Neural crest cell (in vitro differentiated cells): Measurements from ENCODE around the gene INSYN1. TPM values are rescaled to one million over a fixed set of nuclear protein-coding genes. Genes with fewer than 3 reads are reported as not detected.
A peak's percentile ranks its signal among the peaks of the same experiment; 100 is the strongest.
"Not testable (repeated sequence)": the region's sequence is repeated elsewhere in the genome, so short reads cannot be mapped to it uniquely, and the experiment has no call there.

ENCODE experiments used
- DNase-seq: peaks from one replicate; pipeline ENCODE4 v3.0.0; 2021; ENCODE audit warnings: low read depth, mixed read lengths, low spot score
- H3K27ac Mint-ChIP-seq: one replicate; pipeline ENCODE4 v1.8.0; 2021; ENCODE audit warnings: mild to moderate bottlenecking, mixed read lengths; ENCODE audit not compliant: unreplicated experiment
- H3K27me3 Mint-ChIP-seq: 2 replicates; pipeline ENCODE4 v1.8.0; 2021; ENCODE audit warnings: low read depth, mild to moderate bottlenecking, mixed read lengths
- H3K36me3 Mint-ChIP-seq: 2 replicates; pipeline ENCODE4 v1.8.0; 2021; ENCODE audit warnings: low read depth, mild to moderate bottlenecking, mixed read lengths
- H3K4me1 Mint-ChIP-seq: 2 replicates; pipeline ENCODE4 v1.8.0; 2021; ENCODE audit warnings: mixed read lengths
- H3K4me3 Mint-ChIP-seq: one replicate; pipeline ENCODE4 v1.8.0; 2021; ENCODE audit warnings: mild to moderate bottlenecking, mixed read lengths
- H3K9me3 Mint-ChIP-seq: 2 replicates; pipeline ENCODE4 v1.8.0; 2021; ENCODE audit warnings: mixed read lengths
- total RNA-seq: library from RNA; stranded (reverse); gene quantifications from 2 replicates; pipeline ENCODE4 v1.2.1, GENCODE V29; 2021
- TF ChIP-seq, protein P1 (sequence below): fragments of 200-600 bp; sonication (generic); conservative IDR thresholded peaks from 2 replicates; pipeline ENCODE4 v1.5.0; 2021; ENCODE audit warnings: antibody characterized with exemption, mild to moderate bottlenecking

The INSYN1 gene
- total RNA-seq, 1 donor from 2014 or later = 9.5 TPM

DNA sequence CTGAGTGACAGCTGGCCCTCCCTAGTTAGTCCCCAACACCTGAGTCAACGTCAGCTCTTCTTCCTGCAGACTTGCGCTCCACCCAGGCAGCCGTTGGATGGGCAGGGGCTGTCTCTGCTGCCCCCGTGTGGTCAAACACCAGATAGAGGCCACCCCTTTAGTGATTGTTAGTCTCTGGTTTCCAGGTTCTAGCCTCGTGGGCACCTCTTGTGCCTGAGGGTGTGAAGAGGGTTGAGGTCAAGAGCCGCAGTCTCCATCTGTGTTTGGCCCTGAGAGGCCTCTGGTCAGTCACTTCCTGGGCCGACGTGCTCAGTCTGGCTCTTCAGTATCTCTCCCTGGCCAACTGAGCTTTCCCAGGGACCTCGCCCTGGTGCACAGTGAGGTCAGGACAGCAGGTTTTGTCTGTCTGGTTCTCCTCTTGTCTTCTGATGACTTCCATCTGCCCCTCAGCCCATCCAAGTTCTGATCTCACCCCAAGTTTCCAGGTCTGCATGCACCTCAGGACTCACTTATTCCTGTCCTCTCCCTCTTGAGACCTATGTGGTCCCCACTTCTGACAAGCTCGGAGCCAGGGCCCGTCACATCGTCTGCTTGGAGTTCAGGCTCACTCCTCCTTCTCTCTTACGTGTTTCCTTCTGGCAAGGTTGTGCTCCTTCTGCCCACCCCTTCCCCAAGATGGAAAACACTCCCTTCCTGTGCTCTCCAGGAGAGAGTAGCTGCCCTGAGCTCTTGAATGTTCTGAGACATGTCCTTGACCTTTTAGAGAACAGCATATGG, 48.1 kb downstream of the INSYN1 start:
- peak; percentile 63 for DNase-seq
- TF ChIP-seq, protein P1, sequence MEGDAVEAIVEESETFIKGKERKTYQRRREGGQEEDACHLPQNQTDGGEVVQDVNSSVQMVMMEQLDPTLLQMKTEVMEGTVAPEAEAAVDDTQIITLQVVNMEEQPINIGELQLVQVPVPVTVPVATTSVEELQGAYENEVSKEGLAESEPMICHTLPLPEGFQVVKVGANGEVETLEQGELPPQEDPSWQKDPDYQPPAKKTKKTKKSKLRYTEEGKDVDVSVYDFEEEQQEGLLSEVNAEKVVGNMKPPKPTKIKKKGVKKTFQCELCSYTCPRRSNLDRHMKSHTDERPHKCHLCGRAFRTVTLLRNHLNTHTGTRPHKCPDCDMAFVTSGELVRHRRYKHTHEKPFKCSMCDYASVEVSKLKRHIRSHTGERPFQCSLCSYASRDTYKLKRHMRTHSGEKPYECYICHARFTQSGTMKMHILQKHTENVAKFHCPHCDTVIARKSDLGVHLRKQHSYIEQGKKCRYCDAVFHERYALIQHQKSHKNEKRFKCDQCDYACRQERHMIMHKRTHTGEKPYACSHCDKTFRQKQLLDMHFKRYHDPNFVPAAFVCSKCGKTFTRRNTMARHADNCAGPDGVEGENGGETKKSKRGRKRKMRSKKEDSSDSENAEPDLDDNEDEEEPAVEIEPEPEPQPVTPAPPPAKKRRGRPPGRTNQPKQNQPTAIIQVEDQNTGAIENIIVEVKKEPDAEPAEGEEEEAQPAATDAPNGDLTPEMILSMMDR = peak; percentile 86
- H3K27me3 Mint-ChIP-seq = no peaks in the 10 kb centered on the region
- H3K9me3 Mint-ChIP-seq = no peaks in the 10 kb centered on the region
- peak overlapping the region; percentile 11 for H3K27ac Mint-ChIP-seq
- H3K36me3 Mint-ChIP-seq = peaks cover 15% of the 10 kb centered on the region
- no peak overlapping the region for H3K4me3 Mint-ChIP-seq
- H3K4me1 Mint-ChIP-seq = peaks cover 9% of the 10 kb centered on the region

DNA sequence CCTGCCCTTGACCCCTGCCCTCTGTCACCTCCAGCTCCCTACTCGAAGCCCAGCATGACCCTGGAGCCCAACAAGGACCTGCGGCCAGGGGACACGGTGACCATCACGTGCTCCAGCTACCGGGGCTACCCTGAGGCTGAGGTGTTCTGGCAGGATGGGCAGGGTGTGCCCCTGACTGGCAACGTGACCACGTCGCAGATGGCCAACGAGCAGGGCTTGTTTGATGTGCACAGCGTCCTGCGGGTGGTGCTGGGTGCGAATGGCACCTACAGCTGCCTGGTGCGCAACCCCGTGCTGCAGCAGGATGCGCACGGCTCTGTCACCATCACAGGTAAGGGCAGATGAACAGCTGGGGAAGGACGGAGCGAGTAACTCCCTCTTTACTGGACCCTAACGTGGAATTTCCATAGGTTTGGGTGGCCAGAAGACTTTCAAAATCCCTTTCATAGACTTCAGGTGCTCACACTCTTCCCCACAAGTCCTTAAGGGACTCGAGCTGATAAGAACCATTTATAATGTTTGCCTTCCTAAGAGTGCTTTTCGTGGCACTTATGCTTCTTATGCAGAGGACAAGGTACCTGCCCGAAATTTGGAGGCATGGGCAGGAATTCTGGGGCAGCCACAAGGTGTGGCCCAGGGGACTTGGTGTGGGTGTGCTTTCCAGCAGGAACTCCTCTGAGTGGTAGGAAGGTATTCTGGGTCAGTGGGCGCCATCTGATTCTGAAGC, 48.8 kb downstream of the INSYN1 start:
- H3K27me3 Mint-ChIP-seq, H3K27ac Mint-ChIP-seq, H3K4me3 Mint-ChIP-seq, DNase-seq, H3K9me3 Mint-ChIP-seq: not testable (repeated sequence)
- H3K4me1 Mint-ChIP-seq = peaks cover 10% of the 10 kb centered on the region
- H3K36me3 Mint-ChIP-seq = peaks cover 15% of the 10 kb centered on the region

DNA sequence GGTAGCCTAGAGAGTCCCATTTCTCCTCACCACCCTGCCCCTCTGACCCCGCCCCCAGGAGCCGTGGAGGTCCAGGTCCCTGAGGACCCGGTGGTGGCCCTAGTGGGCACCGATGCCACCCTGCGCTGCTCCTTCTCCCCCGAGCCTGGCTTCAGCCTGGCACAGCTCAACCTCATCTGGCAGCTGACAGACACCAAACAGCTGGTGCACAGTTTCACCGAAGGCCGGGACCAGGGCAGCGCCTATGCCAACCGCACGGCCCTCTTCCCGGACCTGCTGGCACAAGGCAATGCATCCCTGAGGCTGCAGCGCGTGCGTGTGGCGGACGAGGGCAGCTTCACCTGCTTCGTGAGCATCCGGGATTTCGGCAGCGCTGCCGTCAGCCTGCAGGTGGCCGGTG, 49.5 kb downstream of the INSYN1 start:
- not testable (repeated sequence) for DNase-seq, H3K4me3 Mint-ChIP-seq, H3K9me3 Mint-ChIP-seq, H3K27me3 Mint-ChIP-seq, H3K27ac Mint-ChIP-seq
- Mint-ChIP-seq H3K36me3 (peaks cover 11% of the 10 kb centered on the region), H3K4me1 (peaks cover 10% of the 10 kb centered on the region)

DNA sequence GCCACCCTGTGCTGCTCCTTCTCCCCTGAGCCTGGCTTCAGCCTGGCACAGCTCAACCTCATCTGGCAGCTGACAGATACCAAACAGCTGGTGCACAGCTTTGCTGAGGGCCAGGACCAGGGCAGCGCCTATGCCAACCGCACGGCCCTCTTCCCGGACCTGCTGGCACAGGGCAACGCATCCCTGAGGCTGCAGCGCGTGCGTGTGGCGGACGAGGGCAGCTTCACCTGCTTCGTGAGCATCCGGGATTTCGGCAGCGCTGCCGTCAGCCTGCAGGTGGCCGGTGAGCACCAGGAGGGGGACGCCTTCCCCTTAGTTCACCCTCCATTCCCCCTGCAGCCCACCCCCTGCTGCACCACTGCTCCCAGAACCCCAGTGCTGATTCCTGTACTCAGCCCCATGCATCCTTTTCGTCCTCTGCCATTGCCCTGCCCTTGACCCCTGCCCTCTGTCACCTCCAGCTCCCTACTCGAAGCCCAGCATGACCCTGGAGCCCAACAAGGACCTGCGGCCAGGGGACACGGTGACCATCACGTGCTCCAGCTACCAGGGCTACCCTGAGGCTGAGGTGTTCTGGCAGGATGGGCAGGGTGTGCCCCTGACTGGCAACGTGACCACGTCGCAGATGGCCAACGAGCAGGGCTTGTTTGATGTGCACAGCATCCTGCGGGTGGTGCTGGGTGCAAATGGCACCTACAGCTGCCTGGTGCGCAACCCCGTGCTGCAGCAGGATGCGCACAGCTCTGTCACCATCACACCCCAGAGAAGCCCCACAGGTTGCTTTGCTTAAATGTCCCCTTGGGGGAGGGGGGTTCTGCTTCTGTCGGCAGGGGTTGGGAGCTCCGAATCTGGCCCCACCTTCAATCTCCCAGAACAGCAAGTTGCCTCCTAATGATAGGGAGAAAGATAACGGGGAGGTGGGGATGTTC, 50.6 kb downstream of the INSYN1 start:
- DNase-seq, H3K36me3 Mint-ChIP-seq, H3K4me3 Mint-ChIP-seq, H3K27ac Mint-ChIP-seq, H3K27me3 Mint-ChIP-seq, H3K9me3 Mint-ChIP-seq: not testable (repeated sequence)
- TF ChIP-seq, protein P1 = peak; percentile 18
- peaks cover 14% of the 10 kb centered on the region for H3K4me1 Mint-ChIP-seq

DNA sequence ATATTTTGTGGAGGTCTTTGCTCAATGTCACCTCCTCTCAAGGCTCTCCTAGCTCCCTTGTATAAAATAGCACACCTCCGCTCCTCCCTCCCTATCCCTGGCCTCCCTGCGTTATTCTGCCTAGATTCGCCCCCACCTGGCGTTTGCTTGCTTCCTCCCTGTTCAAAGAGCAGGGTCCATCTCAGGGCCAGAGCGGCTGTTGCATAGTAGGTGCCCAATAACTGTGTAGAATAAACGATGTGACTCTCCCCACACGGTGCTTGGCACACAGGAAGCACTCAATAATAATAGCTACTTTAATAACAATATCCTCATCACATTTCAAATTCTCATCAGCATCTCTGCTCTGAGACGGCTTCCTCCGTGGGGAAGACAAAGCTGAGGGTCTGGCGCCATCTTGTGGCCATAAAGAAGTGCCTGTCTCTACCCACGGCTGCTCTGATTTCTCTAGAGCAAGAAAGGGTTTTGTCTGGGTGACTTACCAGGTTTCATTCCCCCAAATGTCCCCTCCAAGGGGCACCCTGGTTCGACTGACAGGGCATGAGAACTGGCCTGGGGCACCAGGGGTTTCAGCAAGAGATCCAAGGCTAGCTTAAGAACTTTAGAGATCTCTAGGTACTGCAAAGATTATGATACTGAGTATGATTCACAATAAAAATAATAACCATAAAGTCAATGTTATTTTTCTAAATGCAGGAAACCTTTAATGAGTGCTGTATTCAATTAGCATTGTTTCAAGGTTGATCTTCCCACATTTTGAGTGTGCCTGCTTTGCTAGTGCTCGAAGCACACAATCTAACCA, 52.9 kb downstream of the INSYN1 start:
- Mint-ChIP-seq H3K4me3 (peak overlapping the region; percentile 10), H3K9me3 (no peaks in the 10 kb centered on the region), H3K36me3 (peaks cover 2% of the 10 kb centered on the region), H3K27me3 (no peaks in the 10 kb centered on the region), H3K4me1 (peaks cover 28% of the 10 kb centered on the region), H3K27ac (no peak overlapping the region)
- DNase-seq = peak; percentile 71
- TF ChIP-seq, protein P1 = peak; percentile 98
